ENCODE results near the gene TLE6.
"Not testable (repeated sequence)": the region's sequence is repeated elsewhere in the genome, so short reads cannot be mapped to it uniquely, and the experiment has no call there.

Gene TLE6

GRCh38 chr19:2962018-2962670 is 15.2 kb upstream of the TLE6 start:
- no peak overlapping the region for H2BK15ac ChIP-seq (ENCODE audit: low read depth, poor library complexity, severe bottlenecking)
- no peak overlapping the region for H3K4me2 ChIP-seq (ENCODE audit: low read length, poor library complexity, severe bottlenecking)
- no peak overlapping the region for H4K91ac ChIP-seq (ENCODE audit: low read length)
- no peak overlapping the region for H3K14ac ChIP-seq (ENCODE audit: low read length in 2 of 2)
- no peak overlapping the region for H2BK120ac ChIP-seq (ENCODE audit: low read depth, low read length)
- peaks cover 0 to 3% of the 10 kb centered on the region in 2 experiments for H3K27me3 ChIP-seq (ENCODE audit: control insufficient read depth in 1 of 2, insufficient read depth in 1 of 2, low read length in 2 of 2)
- no peaks in the 10 kb centered on the region for H3K79me1 ChIP-seq (replicated peaks; ENCODE audit: low read length, poor library complexity, severe bottlenecking)
- DNase-seq, result peak; percentile 79
- no peak overlapping the region for H2BK5ac ChIP-seq (ENCODE audit: low read depth, low read length, poor library complexity, severe bottlenecking)
- H4K8ac ChIP-seq (ENCODE audit: low read length), result no peak overlapping the region
- no peak overlapping the region for H3K4me3 ChIP-seq (ENCODE audit: insufficient read depth in 1 of 2, low read depth in 1 of 2, low read length in 2 of 2)
- H3K9ac ChIP-seq (ENCODE audit: low read length), result peak overlapping the region; percentile 26
- H3K18ac ChIP-seq (ENCODE audit: low read depth in 1 of 2, low read length in 2 of 2), result no peak overlapping the region
- no peak overlapping the region for H2AK5ac ChIP-seq (ENCODE audit: low read length, severe bottlenecking)
- H3K4me1 ChIP-seq (ENCODE audit: control insufficient read depth, insufficient read depth, low read depth, low read length), result no peaks in the 10 kb centered on the region
- H3K27ac ChIP-seq (ENCODE audit: low read length, poor library complexity, severe bottlenecking), result no peak overlapping the region
- no peaks in the 10 kb centered on the region for H3K9me3 ChIP-seq (ENCODE audit: control insufficient read depth, low read length)
- H3K23ac ChIP-seq (ENCODE audit: low read length in 2 of 2), result no peak overlapping the region
- 56% methylated on average over 17 of the region's 17 CpGs for WGBS
- H3K4ac ChIP-seq (ENCODE audit: low read depth in 1 of 2, low read length in 2 of 2), result no peak overlapping the region
- H3K36me3 ChIP-seq (ENCODE audit: control insufficient read depth in 1 of 2, insufficient read depth in 2 of 2, low read depth in 1 of 2, low read length in 2 of 2), result no peaks in the 10 kb centered on the region
- no peak overlapping the region for H2AFZ ChIP-seq (ENCODE audit: low read depth, low read length)
- no peak overlapping the region for H2BK12ac ChIP-seq (ENCODE audit: low read length in 2 of 2)

GRCh38 chr19:2963122-2963521 is 14.2 kb upstream of the TLE6 start:
- DNase-seq, result no peak
- WGBS, result 82% methylated on average over 3 of the region's 5 CpGs

DNA sequence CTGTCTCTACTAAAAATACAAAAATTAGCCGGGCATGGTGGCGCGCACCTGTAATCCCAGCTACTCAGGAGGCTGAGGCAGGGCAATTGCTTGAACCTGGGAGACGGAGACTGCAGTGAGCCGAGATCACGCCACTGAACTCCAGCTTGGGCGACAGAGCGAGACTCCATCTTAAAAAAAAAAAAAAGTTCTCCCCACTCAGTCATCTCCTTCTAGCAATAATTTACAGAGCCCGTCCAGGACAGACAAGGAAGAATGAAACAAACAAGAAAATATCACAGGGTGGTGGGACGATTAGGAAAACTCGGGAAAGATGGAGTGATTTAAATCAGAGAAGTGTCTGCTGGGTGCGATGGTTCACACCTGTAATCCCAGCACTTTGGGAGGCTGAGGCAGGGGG is 13.7 kb upstream of the TLE6 start:
- not testable (repeated sequence) for H3K36me3 ChIP-seq (ENCODE audit: control insufficient read depth in 1 of 2, insufficient read depth in 2 of 2, low read depth in 1 of 2, low read length in 2 of 2); H3K18ac ChIP-seq (ENCODE audit: low read depth in 1 of 2, low read length in 2 of 2); H3K23ac ChIP-seq (ENCODE audit: low read length in 2 of 2); H3K14ac ChIP-seq (ENCODE audit: low read length in 2 of 2); DNase-seq; H3K27ac ChIP-seq (ENCODE audit: low read length, poor library complexity, severe bottlenecking); H3K4ac ChIP-seq (ENCODE audit: low read depth in 1 of 2, low read length in 2 of 2); H3K9ac ChIP-seq (ENCODE audit: low read length); H2AK5ac ChIP-seq (ENCODE audit: low read length, severe bottlenecking); H2BK15ac ChIP-seq (ENCODE audit: low read depth, poor library complexity, severe bottlenecking); H2AFZ ChIP-seq (ENCODE audit: low read depth, low read length); H4K91ac ChIP-seq (ENCODE audit: low read length); H3K79me1 ChIP-seq (replicated peaks; ENCODE audit: low read length, poor library complexity, severe bottlenecking); H3K27me3 ChIP-seq (ENCODE audit: control insufficient read depth in 1 of 2, insufficient read depth in 1 of 2, low read length in 2 of 2); H3K4me3 ChIP-seq (ENCODE audit: insufficient read depth in 1 of 2, low read depth in 1 of 2, low read length in 2 of 2); H3K4me2 ChIP-seq (ENCODE audit: low read length, poor library complexity, severe bottlenecking); H4K8ac ChIP-seq (ENCODE audit: low read length); H2BK120ac ChIP-seq (ENCODE audit: low read depth, low read length); H3K4me1 ChIP-seq (ENCODE audit: control insufficient read depth, insufficient read depth, low read depth, low read length); H3K9me3 ChIP-seq (ENCODE audit: control insufficient read depth, low read length); H2BK12ac ChIP-seq (ENCODE audit: low read length in 2 of 2); H2BK5ac ChIP-seq (ENCODE audit: low read depth, low read length, poor library complexity, severe bottlenecking)
- whole genome bisulfite sequencing, result 89% methylated on average over 12 of the region's 12 CpGs

More at GRCh38 chr19:2963122-2963521, 14.2 kb upstream of the TLE6 start:
- H3K27ac ChIP-seq (ENCODE audit: low read length, poor library complexity, severe bottlenecking), result no peak overlapping the region
- no peaks in the 10 kb centered on the region for H3K9me3 ChIP-seq (ENCODE audit: control insufficient read depth, low read length)
- no peak overlapping the region for H3K14ac ChIP-seq (ENCODE audit: low read length in 2 of 2)
- H3K4me3 ChIP-seq (ENCODE audit: insufficient read depth in 1 of 2, low read depth in 1 of 2, low read length in 2 of 2), result no peak overlapping the region
- H3K4me1 ChIP-seq (ENCODE audit: control insufficient read depth, insufficient read depth, low read depth, low read length), result no peaks in the 10 kb centered on the region
- H2BK15ac ChIP-seq (ENCODE audit: low read depth, poor library complexity, severe bottlenecking), result no peak overlapping the region
- H2BK12ac ChIP-seq (ENCODE audit: low read length in 2 of 2), result no peak overlapping the region
- H3K23ac ChIP-seq (ENCODE audit: low read length in 2 of 2), result no peak overlapping the region
- no peak overlapping the region for H3K9ac ChIP-seq (ENCODE audit: low read length)
- no peak overlapping the region for H2AFZ ChIP-seq (ENCODE audit: low read depth, low read length)
- no peak overlapping the region for H3K4ac ChIP-seq (ENCODE audit: low read depth in 1 of 2, low read length in 2 of 2)
- no peak overlapping the region for H3K18ac ChIP-seq (ENCODE audit: low read depth in 1 of 2, low read length in 2 of 2)
- no peak overlapping the region for H3K4me2 ChIP-seq (ENCODE audit: low read length, poor library complexity, severe bottlenecking)
- no peak overlapping the region for H4K91ac ChIP-seq (ENCODE audit: low read length)
- no peaks in the 10 kb centered on the region for H3K79me1 ChIP-seq (replicated peaks; ENCODE audit: low read length, poor library complexity, severe bottlenecking)
- H3K36me3 ChIP-seq (ENCODE audit: control insufficient read depth in 1 of 2, insufficient read depth in 2 of 2, low read depth in 1 of 2, low read length in 2 of 2), result no peaks in the 10 kb centered on the region
- H2BK5ac ChIP-seq (ENCODE audit: low read depth, low read length, poor library complexity, severe bottlenecking), result no peak overlapping the region
- peaks cover 0 to 3% of the 10 kb centered on the region in 2 experiments for H3K27me3 ChIP-seq (ENCODE audit: control insufficient read depth in 1 of 2, insufficient read depth in 1 of 2, low read length in 2 of 2)
- no peak overlapping the region for H4K8ac ChIP-seq (ENCODE audit: low read length)
- H2BK120ac ChIP-seq (ENCODE audit: low read depth, low read length), result no peak overlapping the region
- H2AK5ac ChIP-seq (ENCODE audit: low read length, severe bottlenecking), result peak overlapping the region; percentile 14

DNA sequence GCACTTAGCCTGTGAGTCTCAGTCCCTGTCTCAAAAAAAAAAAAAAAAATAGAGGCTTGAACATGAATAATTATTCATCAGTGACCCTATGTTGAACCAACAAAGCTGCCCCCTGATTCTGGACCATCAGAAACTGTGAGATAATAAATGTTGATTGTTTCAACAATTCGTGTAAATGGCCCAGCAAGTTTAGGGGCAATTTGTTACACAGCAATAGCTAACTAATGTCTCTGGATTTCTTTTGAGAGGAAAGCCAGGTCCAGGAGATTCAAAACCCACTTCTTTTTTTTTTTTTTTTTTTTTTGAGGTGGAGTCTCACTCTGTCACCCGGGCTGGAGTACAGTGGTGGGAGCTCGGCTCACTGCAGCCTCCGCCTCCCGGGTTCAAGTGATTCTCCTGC is 12.5 kb upstream of the TLE6 start:
- Histone ChIP-seq H3K27me3 (ENCODE audit: control insufficient read depth in 1 of 2, insufficient read depth in 1 of 2, low read length in 2 of 2) (no peaks in the 10 kb centered on the region), H3K18ac (ENCODE audit: low read depth in 1 of 2, low read length in 2 of 2) (no peak overlapping the region), H3K36me3 (ENCODE audit: control insufficient read depth in 1 of 2, insufficient read depth in 2 of 2, low read depth in 1 of 2, low read length in 2 of 2) (no peaks in the 10 kb centered on the region), H2BK15ac (ENCODE audit: low read depth, poor library complexity, severe bottlenecking) (no peak overlapping the region), H3K23ac (ENCODE audit: low read length in 2 of 2) (no peak overlapping the region), H3K9me3 (ENCODE audit: control insufficient read depth, low read length) (no peaks in the 10 kb centered on the region), H4K8ac (ENCODE audit: low read length) (no peak overlapping the region), H4K91ac (ENCODE audit: low read length) (no peak overlapping the region), H2AFZ (ENCODE audit: low read depth, low read length) (no peak overlapping the region), H2BK120ac (ENCODE audit: low read depth, low read length) (no peak overlapping the region), H3K14ac (ENCODE audit: low read length in 2 of 2) (no peak overlapping the region), H3K79me1 (replicated peaks; ENCODE audit: low read length, poor library complexity, severe bottlenecking) (no peaks in the 10 kb centered on the region), H3K4me1 (ENCODE audit: control insufficient read depth, insufficient read depth, low read depth, low read length) (no peaks in the 10 kb centered on the region), H2BK12ac (ENCODE audit: low read length in 2 of 2) (no peak overlapping the region), H2AK5ac (ENCODE audit: low read length, severe bottlenecking) (peak overlapping the region; percentile 84), H3K4me3 (ENCODE audit: insufficient read depth in 1 of 2, low read depth in 1 of 2, low read length in 2 of 2) (no peak overlapping the region), H2BK5ac (ENCODE audit: low read depth, low read length, poor library complexity, severe bottlenecking) (no peak overlapping the region), H3K4me2 (ENCODE audit: low read length, poor library complexity, severe bottlenecking) (no peak overlapping the region), H3K27ac (ENCODE audit: low read length, poor library complexity, severe bottlenecking) (no peak overlapping the region), H3K4ac (ENCODE audit: low read depth in 1 of 2, low read length in 2 of 2) (no peak overlapping the region), H3K9ac (ENCODE audit: low read length) (no peak overlapping the region)
- DNase-seq, result no peak
- WGBS, result 93% methylated on average over 5 of the region's 5 CpGs
